Esophagus squamous epithelium (tissue), 5 donors: ENCODE data around the gene UBE2A. TPM values are rescaled to one million over a fixed set of nuclear protein-coding genes. Genes with fewer than 3 reads are reported as not detected.

Experiments
- DNase-seq: peaks from one replicate; lab custom pipeline; 2025; lab: John Stamatoyannopoulos, UW
- H3K27ac ChIP-seq, 4 donors: fragments of 200-600 bp; sonication (generic); one replicate each; pipeline ENCODE4 v1.5.1; 2016 to 2019; ENCODE audit warnings: mild to moderate bottlenecking in 1 of 4
- H3K27me3 ChIP-seq, 4 donors: fragments of 200-600 bp; sonication (generic); 1 replicate in 3 of 4; 2 replicates in 1 of 4; pipeline versions ENCODE4 v1.5.1 to v1.6.0; 2017 to 2021; ENCODE audit warnings: antibody characterized with exemption in 1 of 4
- H3K36me3 ChIP-seq, 3 donors: fragments of 200-600 bp; sonication (generic); one replicate each; pipeline ENCODE4 v1.5.1; 2016 to 2019
- H3K4me1 ChIP-seq, 3 donors: fragments of 200-600 bp; sonication (generic); one replicate each; pipeline ENCODE4 v1.5.1; 2017 to 2019
- H3K4me3 ChIP-seq, 4 donors: fragments of 200-600 bp; sonication (generic); 1 replicate in 3 of 4; 2 replicates in 1 of 4; pipeline ENCODE4 v1.5.1; 2016 to 2019; ENCODE audit warnings: mild to moderate bottlenecking in 2 of 4, moderate library complexity in 1 of 4
- H3K9me3 ChIP-seq, 3 donors: fragments of 200-600 bp; sonication (generic); one replicate each; pipeline ENCODE4 v1.5.1; 2016 to 2019
- CTCF ChIP-seq, 6 experiments: fragments of 450-650 bp in 4 of 6; fragments of 200-600 bp in 2 of 6; sonication (generic) in 2 of 6; IDR thresholded peaks; one replicate each; pipeline ENCODE4 v1.5.1; 2016 to 2019; ENCODE audit warnings: antibody characterized with exemption in 6 of 6, mild to moderate bottlenecking in 4 of 6, moderate library complexity in 4 of 6
- POLR2A ChIP-seq, 4 donors: fragments of 450-650 bp; IDR thresholded peaks; one replicate each; pipeline ENCODE4 v1.6.1; 2017; ENCODE audit warnings: antibody characterized with exemption in 4 of 4, mild to moderate bottlenecking in 4 of 4, moderate library complexity in 3 of 4
- WGBS, 2 donors: methylation state at CpG; one replicate each; pipeline ENCODE4 v1.1.5; 2018; 5-methylcytosine and 5-hydroxymethylcytosine counted together
- intact Hi-C: fragments of 100-400 bp; cut with DNase I; formaldehyde crosslinking; loops from one replicate; pipeline ENCODE4 v1.15.0; 2022
- total RNA-seq, 4 donors: library from RNA; depleted of rRNA; stranded (reverse); fragments of >200 nt; gene quantifications; one replicate each; pipeline ENCODE4 v1.1.0, GENCODE V29; 2016
- donor health status: DM: yes; HTN: yes; CAD: no.

The UBE2A gene
- total RNA-seq, 4 donors from 2014 or later: 26.7 to 40.9 (median 38.8) TPM

- DNase-seq: no peak
- 57 to 62% methylated on average over 3 of the region's 3 CpGs for WGBS, 2 donors
- Histone ChIP-seq H3K9me3 (no peaks in the 10 kb centered on the region), H3K4me1 (peaks cover 0 to 23% (median 7%) of the 10 kb centered on the region in 3 donors), H3K27ac (peak overlapping the region; percentile 93 to 97 (median 96)), H3K4me3 (peak overlapping the region; percentile 68 to 83 (median 75)), H3K36me3 (no peaks in the 10 kb centered on the region), H3K27me3 (no peaks in the 10 kb centered on the region)
- TF ChIP-seq CTCF (IDR thresholded peaks at IDR 0.05) (no peak), POLR2A (IDR thresholded peaks at IDR 0.05) (no peak)
- intact Hi-C loops: no loop called here
Observed at GRCh38 chrX:119573222-119573621, 1.1 kb upstream of the UBE2A start.

GRCh38 chrX:119573840-119574393 is 446 bp upstream of the UBE2A start:
- peaks cover 0 to 23% (median 7%) of the 10 kb centered on the region in 3 donors for H3K4me1 ChIP-seq
- WGBS, 2 donors: 0 to 35% methylated on average over 5 to 22 of the region's 30 CpGs
- peak; percentile 4 for DNase-seq
- intact Hi-C loops: no loop called here
- no peaks in the 10 kb centered on the region for H3K27me3 ChIP-seq
- H3K36me3 ChIP-seq: no peaks in the 10 kb centered on the region
- H3K4me3 ChIP-seq: peak overlapping the region; percentile 68 to 83 (median 75)
- TF ChIP-seq CTCF (IDR thresholded peaks at IDR 0.05) (no peak), POLR2A (IDR thresholded peaks at IDR 0.05) (no peak)
- H3K9me3 ChIP-seq: no peaks in the 10 kb centered on the region
- peak overlapping the region; percentile 93 to 97 (median 96) for H3K27ac ChIP-seq

- DNase-seq: no peak
- TF ChIP-seq POLR2A (IDR thresholded peaks at IDR 0.05): no peak
- no peak overlapping the region for H3K27ac ChIP-seq
- H3K36me3 ChIP-seq: peaks cover 0 to 12% (median 0%) of the 10 kb centered on the region in 3 donors
- H3K4me3 ChIP-seq: no peak overlapping the region
- no peaks in the 10 kb centered on the region for H3K9me3 ChIP-seq
- peaks cover 0 to 15% (median 7%) of the 10 kb centered on the region in 3 donors for H3K4me1 ChIP-seq
- no peaks in the 10 kb centered on the region for H3K27me3 ChIP-seq
- intact Hi-C loops: no loop called here
Observed at GRCh38 chrX:119579414-119579813, 5.1 kb downstream of the UBE2A start.

DNA sequence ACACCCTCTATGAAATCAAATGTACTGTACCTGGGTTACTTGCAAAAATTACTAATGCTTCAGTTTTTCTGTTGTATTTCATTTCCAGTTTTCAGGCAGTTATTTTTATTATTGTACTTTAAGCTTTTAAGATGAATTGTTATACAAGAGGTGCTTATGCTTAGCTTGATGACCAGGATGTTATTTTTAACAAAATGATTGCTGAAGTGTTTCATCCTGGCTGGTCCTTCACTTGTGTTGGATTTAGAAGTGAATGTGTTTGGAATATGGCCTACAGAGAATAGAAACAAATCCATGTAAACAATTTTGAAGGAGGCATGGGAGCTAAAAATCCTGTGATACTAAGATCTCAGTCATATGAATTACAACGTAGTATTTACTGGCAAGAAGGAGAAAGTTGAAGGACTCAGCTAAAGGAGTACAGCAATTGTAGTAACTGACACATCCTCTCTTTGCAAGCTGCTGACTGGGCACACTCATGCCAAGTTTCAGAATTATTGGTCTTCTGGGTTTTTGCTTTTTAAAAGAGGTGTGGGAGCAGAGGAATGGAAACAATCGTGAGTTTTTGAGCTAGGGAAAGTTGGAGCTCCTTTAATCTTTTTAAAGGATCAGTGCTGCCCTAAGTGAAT is 9.2 kb downstream of the UBE2A start:
- Histone ChIP-seq H3K27me3 (no peaks in the 10 kb centered on the region), H3K4me3 (no peak overlapping the region), H3K4me1 (no peaks in the 10 kb centered on the region), H3K27ac (no peak overlapping the region), H3K9me3 (no peaks in the 10 kb centered on the region), H3K36me3 (peaks cover 0 to 12% (median 0%) of the 10 kb centered on the region in 3 donors)
- no peak for DNase-seq
- intact Hi-C loops: no loop called here
- no peak for TF ChIP-seq POLR2A (IDR thresholded peaks at IDR 0.05)
- no peak for TF ChIP-seq CTCF (IDR thresholded peaks at IDR 0.05)
- WGBS, 2 donors: 30 to 54% methylated on average over 2 of the region's 2 CpGs

GRCh38 chrX:119589810-119590209 is 15.4 kb downstream of the UBE2A start:
- no peak overlapping the region for H3K27ac ChIP-seq
- H3K4me1 ChIP-seq: no peaks in the 10 kb centered on the region
- H3K9me3 ChIP-seq: no peaks in the 10 kb centered on the region
- peaks cover 0 to 48% (median 5%) of the 10 kb centered on the region in 3 donors for H3K36me3 ChIP-seq
- no peak for TF ChIP-seq CTCF (IDR thresholded peaks at IDR 0.05)
- no peak for TF ChIP-seq POLR2A (IDR thresholded peaks at IDR 0.05)
- intact Hi-C loops: no loop called here
- no peak for DNase-seq
- no peaks in the 10 kb centered on the region for H3K27me3 ChIP-seq
- WGBS, 2 donors: 81 to 100% methylated on average over 5 of the region's 5 CpGs
- H3K4me3 ChIP-seq: no peak overlapping the region
